SU-DHL-6 (cell line): ENCODE results near the gene USP7.

Source experiments
- CTCF ChIP-seq: fragments of 200-600 bp; sonication (generic); IDR thresholded peaks from one replicate; pipeline ENCODE4 v1.5.1; 2017; ENCODE audit warnings: antibody characterized with exemption, mild to moderate bottlenecking, low read length, moderate library complexity; ENCODE audit not compliant: insufficient read depth, poor library complexity, severe bottlenecking
- EZH2phosphoT487 ChIP-seq: fragments of 200-600 bp; sonication (generic), shearing (Covaris generic); conservative IDR thresholded peaks from 2 replicates; pipeline ENCODE4 v1.6.1; 2018; ENCODE audit warnings: mild to moderate bottlenecking, antibody characterized with exemption, low read length, moderate library complexity, mixed read lengths

- TF ChIP-seq CTCF (no peak), EZH2phosphoT487 (no peak)
Measured at GRCh38 chr16:8858994-8859912, 104.5 kb downstream of the USP7 start.
